ENCODE results near the gene MAPK11.

Gene MAPK11

DNA sequence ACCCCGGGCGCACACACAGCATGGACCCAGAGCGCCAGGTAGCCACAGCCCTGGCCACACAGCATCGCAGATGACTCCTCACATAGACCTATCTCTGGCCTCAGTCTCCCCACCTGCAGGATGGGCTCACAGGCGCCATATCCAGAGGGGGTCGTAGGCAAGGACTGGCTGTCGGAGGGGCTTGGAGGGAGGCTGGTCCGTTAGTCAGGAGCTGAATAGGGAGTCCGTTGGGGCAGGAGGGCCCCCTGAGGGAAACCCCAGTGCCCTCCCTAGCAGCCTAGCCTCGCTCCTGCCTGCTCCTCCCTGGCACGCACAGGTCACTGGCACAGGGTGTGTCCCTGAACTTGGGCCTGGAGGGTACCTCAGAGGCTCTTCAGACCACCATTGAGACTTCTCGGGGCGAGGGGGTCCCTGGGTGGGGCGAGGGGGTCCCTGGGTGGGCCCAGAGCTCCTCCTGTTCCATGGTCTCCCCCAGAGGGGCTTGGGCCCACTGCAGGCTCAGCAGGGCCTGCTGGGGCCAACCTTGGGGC is 35.3 kb upstream of the MAPK11 start:
- Histone ChIP-seq H3K4me2 (ENCODE audit: low read length) (peak overlapping the region; percentile 90), H3K9me3 (ENCODE audit: insufficient read depth, low read length) (no peaks in the 10 kb centered on the region), H3K36me3 (replicated peaks; ENCODE audit: low read depth, low read length) (no peaks in the 10 kb centered on the region), H3K27ac (ENCODE audit: low read length) (peak overlapping the region; percentile 92), H3K27me3 (ENCODE audit: low read depth, low read length) (no peaks in the 10 kb centered on the region), H4K20me1 (ENCODE audit: insufficient read depth, low read length) (peaks cover 32% of the 10 kb centered on the region), H2AFZ (ENCODE audit: low read depth, low read length) (no peak overlapping the region), H3K79me2 (ENCODE audit: low read length) (peaks cover 65% of the 10 kb centered on the region), H3K9ac (ENCODE audit: low read length) (peak overlapping the region; percentile 95), H3K4me1 (ENCODE audit: low read length) (peaks cover 43% of the 10 kb centered on the region), H3K4me3 (ENCODE audit: low read length) (peak overlapping the region; percentile 86)
- TF ChIP-seq, protein P1, sequence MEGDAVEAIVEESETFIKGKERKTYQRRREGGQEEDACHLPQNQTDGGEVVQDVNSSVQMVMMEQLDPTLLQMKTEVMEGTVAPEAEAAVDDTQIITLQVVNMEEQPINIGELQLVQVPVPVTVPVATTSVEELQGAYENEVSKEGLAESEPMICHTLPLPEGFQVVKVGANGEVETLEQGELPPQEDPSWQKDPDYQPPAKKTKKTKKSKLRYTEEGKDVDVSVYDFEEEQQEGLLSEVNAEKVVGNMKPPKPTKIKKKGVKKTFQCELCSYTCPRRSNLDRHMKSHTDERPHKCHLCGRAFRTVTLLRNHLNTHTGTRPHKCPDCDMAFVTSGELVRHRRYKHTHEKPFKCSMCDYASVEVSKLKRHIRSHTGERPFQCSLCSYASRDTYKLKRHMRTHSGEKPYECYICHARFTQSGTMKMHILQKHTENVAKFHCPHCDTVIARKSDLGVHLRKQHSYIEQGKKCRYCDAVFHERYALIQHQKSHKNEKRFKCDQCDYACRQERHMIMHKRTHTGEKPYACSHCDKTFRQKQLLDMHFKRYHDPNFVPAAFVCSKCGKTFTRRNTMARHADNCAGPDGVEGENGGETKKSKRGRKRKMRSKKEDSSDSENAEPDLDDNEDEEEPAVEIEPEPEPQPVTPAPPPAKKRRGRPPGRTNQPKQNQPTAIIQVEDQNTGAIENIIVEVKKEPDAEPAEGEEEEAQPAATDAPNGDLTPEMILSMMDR (IDR thresholded peaks at IDR 0.05; ENCODE audit: low read depth, low read length), result no peak
- TF ChIP-seq EZH2phosphoT487 (IDR thresholded peaks at IDR 0.05; ENCODE audit: low read depth), result no peak

DNA sequence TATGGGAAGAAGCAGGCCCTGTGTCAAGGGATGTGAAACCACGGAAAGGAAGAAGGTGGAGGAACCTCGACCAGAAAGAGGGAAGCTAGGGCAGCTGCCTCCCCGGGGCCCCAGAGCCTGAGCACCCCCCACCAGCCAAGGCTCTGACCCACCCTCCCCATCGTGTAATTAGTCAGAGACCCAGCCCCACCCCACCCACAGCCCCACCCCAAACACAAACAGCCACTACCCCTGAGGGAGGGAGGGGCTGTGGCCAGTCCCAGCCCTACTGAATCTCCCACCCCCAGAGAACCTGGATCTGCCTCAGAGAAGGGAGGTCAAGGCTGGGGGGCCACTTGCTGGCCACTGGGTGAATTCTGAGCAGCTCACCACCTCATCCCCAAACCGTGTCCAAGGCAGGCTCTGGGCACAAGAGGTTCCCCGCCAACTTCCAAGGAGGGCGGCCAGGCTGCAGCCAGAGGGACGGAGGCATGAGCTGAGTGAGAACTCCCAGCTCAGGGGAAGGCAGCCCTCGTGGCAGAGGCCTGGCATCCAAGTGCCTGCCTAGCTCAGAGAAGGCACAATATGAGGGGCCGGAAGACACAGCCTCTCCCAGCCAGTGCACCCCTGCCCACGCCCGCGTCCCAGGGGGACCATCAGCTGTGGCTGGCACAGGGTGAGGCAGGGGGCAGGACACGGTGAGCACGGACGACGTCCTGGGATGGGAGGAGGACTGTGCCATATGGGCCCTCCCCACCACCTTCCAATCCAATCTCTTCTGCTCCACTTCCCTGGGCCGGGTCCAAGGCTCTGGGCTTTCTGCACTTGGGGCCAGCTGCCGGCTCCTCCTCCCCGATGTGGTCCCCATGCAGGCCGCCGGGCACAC is 34.6 kb upstream of the MAPK11 start:
- Histone ChIP-seq H4K20me1 (ENCODE audit: insufficient read depth, low read length) (peaks cover 32% of the 10 kb centered on the region), H3K9me3 (ENCODE audit: insufficient read depth, low read length) (no peaks in the 10 kb centered on the region), H3K79me2 (ENCODE audit: low read length) (peaks cover 71% of the 10 kb centered on the region), H3K4me2 (ENCODE audit: low read length) (peak overlapping the region; percentile 90), H3K9ac (ENCODE audit: low read length) (peak overlapping the region; percentile 95), H3K27me3 (ENCODE audit: low read depth, low read length) (no peaks in the 10 kb centered on the region), H2AFZ (ENCODE audit: low read depth, low read length) (no peak overlapping the region), H3K27ac (ENCODE audit: low read length) (peak overlapping the region; percentile 92), H3K4me1 (ENCODE audit: low read length) (peaks cover 43% of the 10 kb centered on the region), H3K36me3 (replicated peaks; ENCODE audit: low read depth, low read length) (no peaks in the 10 kb centered on the region), H3K4me3 (ENCODE audit: low read length) (peak overlapping the region; percentile 86)
- no peak for TF ChIP-seq EZH2phosphoT487 (IDR thresholded peaks at IDR 0.05; ENCODE audit: low read depth)
- TF ChIP-seq, protein P1 (IDR thresholded peaks at IDR 0.05; ENCODE audit: low read depth, low read length), result no peak

DNA sequence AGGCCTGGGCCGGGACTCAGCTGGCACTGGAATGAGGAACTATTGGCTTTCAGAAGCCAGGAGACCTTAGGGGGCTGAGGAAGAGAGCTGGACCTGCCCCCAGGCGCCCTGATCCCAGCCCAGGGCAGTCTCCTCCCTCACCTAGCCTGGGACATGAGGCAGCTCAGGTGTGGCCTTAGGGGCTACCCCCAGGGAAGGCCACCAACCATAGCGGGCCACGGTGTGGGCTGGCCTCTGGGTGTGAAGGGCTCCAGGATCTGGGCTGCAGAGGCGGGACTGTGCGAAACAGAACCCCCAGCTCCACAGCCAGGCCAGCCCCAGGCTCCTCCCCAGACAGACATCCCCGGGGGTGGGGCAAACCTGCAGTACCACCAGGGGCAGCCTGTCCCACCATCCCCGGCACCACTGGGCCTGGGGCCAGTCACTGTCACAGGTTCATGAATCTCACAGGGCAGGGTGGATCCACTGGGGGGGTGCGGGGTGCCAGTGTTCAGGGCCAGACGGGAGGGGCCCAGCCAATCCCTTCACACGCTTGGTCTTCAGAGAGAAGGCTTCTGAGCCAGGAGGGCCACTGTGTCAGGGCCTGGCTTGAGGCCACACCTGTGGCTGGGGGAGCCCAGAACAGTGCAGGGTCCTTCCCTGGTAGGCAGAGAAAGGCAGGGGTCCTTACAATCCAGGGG is 33.8 kb upstream of the MAPK11 start:
- Histone ChIP-seq H3K9me3 (ENCODE audit: insufficient read depth, low read length) (no peaks in the 10 kb centered on the region), H3K79me2 (ENCODE audit: low read length) (peaks cover 73% of the 10 kb centered on the region), H4K20me1 (ENCODE audit: insufficient read depth, low read length) (peaks cover 33% of the 10 kb centered on the region), H3K36me3 (replicated peaks; ENCODE audit: low read depth, low read length) (no peaks in the 10 kb centered on the region), H2AFZ (ENCODE audit: low read depth, low read length) (no peak overlapping the region), H3K9ac (ENCODE audit: low read length) (peak overlapping the region; percentile 71), H3K4me3 (ENCODE audit: low read length) (peak overlapping the region; percentile 68), H3K4me1 (ENCODE audit: low read length) (peaks cover 43% of the 10 kb centered on the region), H3K27me3 (ENCODE audit: low read depth, low read length) (no peaks in the 10 kb centered on the region), H3K4me2 (ENCODE audit: low read length) (peak overlapping the region; percentile 90), H3K27ac (ENCODE audit: low read length) (peak overlapping the region; percentile 92)
- no peak for TF ChIP-seq EZH2phosphoT487 (IDR thresholded peaks at IDR 0.05; ENCODE audit: low read depth)
- TF ChIP-seq, protein P1 (IDR thresholded peaks at IDR 0.05; ENCODE audit: low read depth, low read length), result no peak

DNA sequence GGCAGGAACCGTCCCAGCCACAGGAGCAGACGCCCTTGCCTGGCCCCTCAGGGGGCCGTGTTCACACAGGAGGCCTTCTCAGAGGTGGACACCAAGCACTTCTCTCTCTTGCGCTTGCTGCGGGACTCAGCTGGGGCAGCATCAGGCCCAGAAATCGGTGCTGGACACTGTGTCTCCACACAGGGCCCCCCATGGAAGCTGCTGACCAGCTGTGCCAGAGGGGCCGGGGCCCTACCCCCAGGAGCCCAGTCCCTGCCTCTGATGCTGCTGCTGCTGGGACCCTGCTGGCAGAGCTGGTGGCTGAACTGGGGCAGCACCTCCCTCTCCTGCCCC is 33.3 kb upstream of the MAPK11 start:
- Histone ChIP-seq H3K36me3 (replicated peaks; ENCODE audit: low read depth, low read length) (no peaks in the 10 kb centered on the region), H3K27ac (ENCODE audit: low read length) (peak overlapping the region; percentile 92), H3K9ac (ENCODE audit: low read length) (peak overlapping the region; percentile 71; the same call in 1 of the 2 replicates), H3K4me2 (ENCODE audit: low read length) (peak overlapping the region; percentile 90), H3K79me2 (ENCODE audit: low read length) (peaks cover 76% of the 10 kb centered on the region), H3K4me3 (ENCODE audit: low read length) (peak overlapping the region; percentile 68), H4K20me1 (ENCODE audit: insufficient read depth, low read length) (peaks cover 37% of the 10 kb centered on the region), H3K9me3 (ENCODE audit: insufficient read depth, low read length) (no peaks in the 10 kb centered on the region), H3K27me3 (ENCODE audit: low read depth, low read length) (no peaks in the 10 kb centered on the region), H2AFZ (ENCODE audit: low read depth, low read length) (no peak overlapping the region), H3K4me1 (ENCODE audit: low read length) (peaks cover 43% of the 10 kb centered on the region)
- TF ChIP-seq EZH2phosphoT487 (IDR thresholded peaks at IDR 0.05; ENCODE audit: low read depth), result no peak
- TF ChIP-seq, protein P1 (IDR thresholded peaks at IDR 0.05; ENCODE audit: low read depth, low read length), result no peak

Measured in OCI-LY3 (cell line).